NCI-H128 (cell line): ENCODE data around the gene FHOD3.

Source experiments
- DNase-seq: peaks from one replicate; lab custom pipeline; 2025; ENCODE audit not compliant: unreplicated experiment; lab: John Stamatoyannopoulos, UW

FHOD3 gene

GRCh38 chr18:36613810-36614209 lies 316.3 kb downstream of the FHOD3 start:
- no peak for DNase-seq

GRCh38 chr18:36620788-36621187 lies 323.3 kb downstream of the FHOD3 start:
- no peak for DNase-seq

- DNase-seq = no peak
These were observed 325.1 kb downstream of the FHOD3 start for GRCh38 chr18:36622610-36623009.

- no peak for DNase-seq
These were observed 325.6 kb downstream of the FHOD3 start for GRCh38 chr18:36623091-36623490.

- no peak for DNase-seq
These were observed 326.2 kb downstream of the FHOD3 start for GRCh38 chr18:36623681-36624190.

GRCh38 chr18:36624451-36625167 lies 327.1 kb downstream of the FHOD3 start:
- no peak for DNase-seq

- DNase-seq = no peak
These were observed 327.9 kb downstream of the FHOD3 start for GRCh38 chr18:36625386-36625785.

- no peak for DNase-seq
These were observed 330.1 kb downstream of the FHOD3 start for GRCh38 chr18:36627637-36628036.

GRCh38 chr18:36628435-36629137 lies 331.1 kb downstream of the FHOD3 start:
- no peak for DNase-seq

- no peak for DNase-seq
These were observed 331.6 kb downstream of the FHOD3 start for GRCh38 chr18:36629138-36629530.

- DNase-seq = no peak
These were observed 332.3 kb downstream of the FHOD3 start for GRCh38 chr18:36629836-36630235.

- DNase-seq = no peak
These were observed 333.4 kb downstream of the FHOD3 start for GRCh38 chr18:36630917-36631316.

GRCh38 chr18:36633961-36634412 lies 336.5 kb downstream of the FHOD3 start:
- DNase-seq = peak; percentile 30

- no peak for DNase-seq
These were observed 337.2 kb downstream of the FHOD3 start for GRCh38 chr18:36634573-36635216.

- DNase-seq = no peak
These were observed 338.0 kb downstream of the FHOD3 start for GRCh38 chr18:36635414-36636096.

GRCh38 chr18:36636237-36636817 lies 338.8 kb downstream of the FHOD3 start:
- DNase-seq = no peak

GRCh38 chr18:36638224-36638623 lies 340.7 kb downstream of the FHOD3 start:
- DNase-seq = no peak

GRCh38 chr18:36640021-36640952 lies 342.8 kb downstream of the FHOD3 start:
- DNase-seq = no peak

- DNase-seq = no peak
These were observed 345.5 kb downstream of the FHOD3 start for GRCh38 chr18:36643061-36643460.

- DNase-seq = no peak
These were observed 351.3 kb downstream of the FHOD3 start for GRCh38 chr18:36648803-36649202.
